Activated naive CD4-positive, alpha-beta T cell treated with Interleukin-2 at 50 U/mL for 16 hours (primary cell): ENCODE data around the gene DMRTA2.
"Not testable (repeated sequence)": the region's sequence is repeated elsewhere in the genome, so short reads cannot be mapped to it uniquely, and the experiment has no call there.

ENCODE experiments used
- DNase-seq: peaks from one replicate; pipeline ENCODE4 v3.0.0-alpha.2; 2020

Gene DMRTA2

GRCh38 chr1:50423670-50424000 lies 392 bp upstream of the DMRTA2 start:
- DNase-seq: no peak

- DNase-seq: no peak
Observed at GRCh38 chr1:50422675-50422945, 633 bp downstream of the DMRTA2 start.

GRCh38 chr1:50421768-50422674 lies 1.2 kb downstream of the DMRTA2 start:
- DNase-seq: no peak

GRCh38 chr1:50421366-50421748 lies 1.9 kb downstream of the DMRTA2 start:
- DNase-seq: no peak

- DNase-seq: no peak
Observed at GRCh38 chr1:50420689-50421365, 2.4 kb downstream of the DMRTA2 start.

- DNase-seq: no peak
Observed at GRCh38 chr1:50419907-50420677, 3.2 kb downstream of the DMRTA2 start.

- no peak for DNase-seq
Observed at GRCh38 chr1:50419192-50419906, 3.9 kb downstream of the DMRTA2 start.

GRCh38 chr1:50418600-50419109 lies 4.6 kb downstream of the DMRTA2 start:
- no peak for DNase-seq

- no peak for DNase-seq
Observed at GRCh38 chr1:50417946-50418599, 5.2 kb downstream of the DMRTA2 start.

- DNase-seq: no peak
Observed at GRCh38 chr1:50417507-50417906, 5.7 kb downstream of the DMRTA2 start.

- DNase-seq: no peak
Observed at GRCh38 chr1:50416553-50417453, 6.4 kb downstream of the DMRTA2 start.

- DNase-seq: no peak
Observed at GRCh38 chr1:50416150-50416527, 7.1 kb downstream of the DMRTA2 start.

- DNase-seq: no peak
Observed at GRCh38 chr1:50415235-50416149, 7.8 kb downstream of the DMRTA2 start.

GRCh38 chr1:50414853-50415234 lies 8.4 kb downstream of the DMRTA2 start:
- no peak for DNase-seq

- no peak for DNase-seq
Observed at GRCh38 chr1:50412813-50413476, 10.3 kb downstream of the DMRTA2 start.

- DNase-seq: no peak
Observed at GRCh38 chr1:50405814-50406213, 17.4 kb downstream of the DMRTA2 start.

GRCh38 chr1:50393522-50394120 lies 29.6 kb downstream of the DMRTA2 start:
- no peak for DNase-seq

- DNase-seq: not testable (repeated sequence)
Observed at GRCh38 chr1:50381551-50381950, 41.7 kb downstream of the DMRTA2 start.

- DNase-seq: no peak
Observed at GRCh38 chr1:50378770-50379169, 44.5 kb downstream of the DMRTA2 start.
